HepG2 (cell line): Measurements from ENCODE around the gene GRIN2D. TPM values are rescaled to one million over a fixed set of nuclear protein-coding genes. Genes with fewer than 3 reads are reported as not detected.

Experiments
- ATAC-seq: fragments of 200-7000 bp; cut with Tn5 transposase; 3 replicates; pipeline ENCODE4 v1.9.1; 2020; ENCODE audit warnings: mild to moderate bottlenecking, moderate library complexity
- BruUV-seq: library from RNA; stranded (reverse); fragments of 400-500 nt; replicated peaks from 2 replicates; lab custom pipeline; 2021; lab: Mats Ljungman, UMichigan
- CTCF ChIA-PET: fragments of 300-600 bp; formaldehyde crosslinking; extraction: SDS; loops from one replicate; lab custom pipeline; 2021; ENCODE audit warnings: low total read pairs, inconsistent platforms, low intra/inter-chr PET ratio; lab: Yijun Ruan, JAX
- POLR2A ChIA-PET: fragments of 350-600 bp; sonication (Branson Sonifier 250); formaldehyde crosslinking; loops from one replicate; lab custom pipeline; 2020; ENCODE audit warnings: antibody characterized with exemption, inconsistent platforms; lab: Yijun Ruan, JAX
- DNase-seq: peaks from one replicate; pipeline ENCODE4 v3.0.0-alpha.2; 2015; ENCODE audit warnings: low spot score
- FAIRE-seq: peaks from 3 replicates; lab custom pipeline; 2011; peaks lifted over from hg19 to GRCh38; lab: Jason Lieb, UNC
- H2AFZ ChIP-seq: one replicate; pipeline ENCODE4 v1.6.1; 2011; ENCODE audit warnings: low read length, inconsistent platforms
- H3K27ac ChIP-seq: fragments of 300-600 bp; 3 replicates; pipeline ENCODE4 v1.8.0; 2011; ENCODE audit warnings: mixed run types, mild to moderate bottlenecking, mixed read lengths, low read length, inconsistent platforms; ENCODE audit not compliant: insufficient read depth; ENCODE audit errors: extremely low read length
- H3K27me3 ChIP-seq, 2 experiments: fragments of 200-600 bp in 1 of 2; 2 replicates in 1 of 2; 3 replicates in 1 of 2; pipeline versions ENCODE4 v1.6.0 to v1.8.0; 2011; ENCODE audit warnings: low read length in 2 of 2, mild to moderate bottlenecking in 2 of 2, moderate library complexity in 2 of 2, inconsistent platforms in 1 of 2; ENCODE audit not compliant: insufficient read depth in 2 of 2, control insufficient read depth in 1 of 2
- H3K36me3 ChIP-seq, 2 experiments: fragments of 200-600 bp in 1 of 2; replicated peaks in 1 of 2; 2 replicates in 1 of 2; 3 replicates in 1 of 2; pipeline versions ENCODE4 v1.5.1 to v1.8.0; 2011; ENCODE audit warnings: low read length in 2 of 2, inconsistent platforms in 1 of 2; ENCODE audit not compliant: insufficient read depth in 2 of 2, control insufficient read depth in 1 of 2
- H3K4me1 ChIP-seq: 2 replicates; pipeline ENCODE4 v1.5.1; 2012; ENCODE audit warnings: low read length, inconsistent platforms; ENCODE audit not compliant: insufficient read depth
- H3K4me2 ChIP-seq: 2 replicates; pipeline ENCODE4 v1.6.0; 2011; ENCODE audit warnings: low read depth, low read length, inconsistent platforms
- H3K4me3 ChIP-seq, 3 experiments: fragments of 200-600 bp in 1 of 3; sonication (generic), shearing (Covaris generic) in 1 of 3; replicated peaks in 1 of 3; 2 replicates each; pipeline ENCODE4 v1.5.1; 2011 to 2016; ENCODE audit warnings: low read length in 3 of 3, inconsistent platforms in 2 of 3, low read depth in 2 of 3, mild to moderate bottlenecking in 2 of 3, control low read depth in 1 of 3, mixed read lengths in 1 of 3; ENCODE audit not compliant: insufficient read depth in 1 of 3
- H3K79me2 ChIP-seq: one replicate; pipeline ENCODE4 v1.6.1; 2011; ENCODE audit warnings: low read length, inconsistent platforms; ENCODE audit not compliant: insufficient read depth
- H3K9ac ChIP-seq: 2 replicates; pipeline ENCODE4 v1.6.0; 2011; ENCODE audit warnings: mild to moderate bottlenecking, low read depth, low read length, inconsistent platforms; ENCODE audit not compliant: insufficient read depth
- H3K9me3 ChIP-seq: 2 replicates; pipeline ENCODE4 v1.5.1; 2012; ENCODE audit warnings: mild to moderate bottlenecking, low read length
- H4K20me1 ChIP-seq: 2 replicates; pipeline ENCODE4 v1.6.0; 2011; ENCODE audit warnings: inconsistent platforms, mild to moderate bottlenecking, low read length, moderate library complexity; ENCODE audit not compliant: insufficient read depth
- ATF7 ChIP-seq, 2 experiments: fragments of 450-650 bp in 1 of 2; sonication (generic) in 1 of 2; formaldehyde crosslinking in 1 of 2; IDR thresholded peaks; 2 replicates each; pipeline versions ENCODE4 v1.4.0 to v1.6.1; 2016 to 2020; ENCODE audit warnings: antibody characterized with exemption in 1 of 2, mild to moderate bottlenecking in 1 of 2, missing genetic modification reagents in 1 of 2
- BCL6 ChIP-seq: IDR thresholded peaks from 2 replicates; pipeline ENCODE4 v1.6.1; 2016; ENCODE audit warnings: missing genetic modification reagents, missing compliant biosample characterization
- CBX1 ChIP-seq: IDR thresholded peaks from one replicate; pipeline ENCODE4 v1.6.1; 2016; ENCODE audit warnings: antibody characterized with exemption, low read depth
- FOXA3 ChIP-seq: IDR thresholded peaks from 2 replicates; pipeline ENCODE4 v1.6.1; 2016; ENCODE audit warnings: missing genetic modification reagents, missing compliant biosample characterization
- MYC ChIP-seq: sonication (generic); formaldehyde crosslinking; IDR thresholded peaks from 2 replicates; pipeline ENCODE4 v1.9.0; 2021; ENCODE audit warnings: missing genetic modification reagents, borderline replicate concordance
- NCOR1 ChIP-seq: fragments of 200-600 bp; sonication (generic); IDR thresholded peaks from 2 replicates; pipeline ENCODE4 v1.7.0; 2017; ENCODE audit warnings: antibody characterized with exemption, low read length, borderline replicate concordance
- NFRKB ChIP-seq: fragments of 450-650 bp; IDR thresholded peaks from 2 replicates; pipeline ENCODE4 v1.6.1; 2017
- NR1H2 ChIP-seq: sonication (generic); formaldehyde crosslinking; IDR thresholded peaks from 2 replicates; pipeline ENCODE4 v1.8.1; 2022; ENCODE audit warnings: low read depth, missing genetic modification reagents, borderline replicate concordance
- RAD21 ChIP-seq: fragments of 450-650 bp; formaldehyde crosslinking; IDR thresholded peaks from 2 replicates; pipeline ENCODE4 v1.5.0; 2020; ENCODE audit warnings: mild to moderate bottlenecking
- RFX5 ChIP-seq: IDR thresholded peaks from 2 replicates; pipeline ENCODE4 v1.6.1; 2011; ENCODE audit warnings: low read depth, low read length, improper control_type of control experiment
- RXRA ChIP-seq: sonication (generic); formaldehyde crosslinking; IDR thresholded peaks from 2 replicates; pipeline ENCODE4 v1.5.1; 2020; ENCODE audit warnings: missing genetic modification reagents
- SAFB2 ChIP-seq: sonication (generic); formaldehyde crosslinking; IDR thresholded peaks from 2 replicates; pipeline ENCODE4 v1.5.1; 2020; ENCODE audit warnings: missing genetic modification reagents, low read depth, mild to moderate bottlenecking, borderline replicate concordance
- SMAD3 ChIP-seq: sonication (generic); formaldehyde crosslinking; IDR thresholded peaks from 2 replicates; pipeline ENCODE4 v1.4.0; 2020; ENCODE audit warnings: missing genetic modification reagents
- SMARCE1 ChIP-seq: fragments of 450-650 bp; IDR thresholded peaks from 2 replicates; pipeline ENCODE4 v1.6.1; 2017; ENCODE audit warnings: borderline replicate concordance
- SMYD3 ChIP-seq: sonication (generic); formaldehyde crosslinking; IDR thresholded peaks from 2 replicates; pipeline ENCODE4 v1.8.1; 2023; ENCODE audit warnings: mild to moderate bottlenecking, missing genetic modification reagents
- SP5 ChIP-seq: IDR thresholded peaks from 2 replicates; pipeline ENCODE4 v1.6.1; 2016; ENCODE audit warnings: low read depth, borderline replicate concordance
- SUZ12 ChIP-seq: fragments of 150-350 bp; IDR thresholded peaks from 2 replicates; pipeline ENCODE4 v1.6.1; 2014; ENCODE audit warnings: low read depth, low read length
- ZBTB3 ChIP-seq: sonication (generic); formaldehyde crosslinking; IDR thresholded peaks from 2 replicates; pipeline ENCODE4 v1.4.0; 2020; ENCODE audit warnings: low read depth, mild to moderate bottlenecking, moderate library complexity, missing genetic modification reagents, borderline replicate concordance
- ZBTB7B ChIP-seq: sonication (generic); formaldehyde crosslinking; IDR thresholded peaks from 2 replicates; pipeline ENCODE4 v1.4.0; 2020; ENCODE audit warnings: missing genetic modification reagents
- ZFY ChIP-seq: sonication (generic); formaldehyde crosslinking; IDR thresholded peaks from 2 replicates; pipeline ENCODE4 v1.4.0; 2020; ENCODE audit warnings: missing genetic modification reagents
- ZNF138 ChIP-seq: sonication (generic); formaldehyde crosslinking; IDR thresholded peaks from 2 replicates; pipeline ENCODE4 v1.5.0; 2020; ENCODE audit warnings: mild to moderate bottlenecking, low read depth, missing genetic modification reagents
- ZNF264 ChIP-seq: sonication (generic); formaldehyde crosslinking; IDR thresholded peaks from 2 replicates; pipeline ENCODE4 v1.4.0; 2020; ENCODE audit warnings: missing genetic modification reagents
- ZNF790 ChIP-seq: sonication (generic); formaldehyde crosslinking; IDR thresholded peaks from 2 replicates; pipeline ENCODE4 v1.8.0; 2022; ENCODE audit warnings: missing genetic modification reagents, mild to moderate bottlenecking, borderline replicate concordance
- WGBS: methylation state at CpG from one replicate; pipeline ENCODE4 v1.1.6; 2017; ENCODE audit warnings: low lambda C conversion rate; 5-methylcytosine and 5-hydroxymethylcytosine counted together
- in situ Hi-C: cut with HindIII; loops from 2 replicates; pipeline ENCODE4 v1.10.0; 2017; ENCODE audit warnings: low pct_unique_long_range_greater_than_20kb; ENCODE audit not compliant: extremely low pct_ligation_motif_present
- intact Hi-C: fragments of 100-400 bp; cut with micrococcal nuclease; formaldehyde crosslinking; loops from one replicate; pipeline ENCODE4 v1.10.0; 2022; ENCODE audit not compliant: unreplicated experiment
- polyA plus RNA-seq, 8 experiments: library from polyadenylated mRNA; depleted of rRNA in 3 of 8; stranded (reverse) in 7 of 8; unstranded in 1 of 8; fragments of >200 nt; fragmentation: Illumina TruSeq in 4 of 8; extraction: Trizol in 4 of 8; gene quantifications; 2 replicates each; pipeline versions ENCODE4 v1.2.1 to v1.2.3, GENCODE V29; 2011 to 2016; ENCODE audit warnings: low read depth in 4 of 8, missing spikeins in 1 of 8, mixed read lengths in 1 of 8; ENCODE audit not compliant: insufficient read depth in 1 of 8
- total RNA-seq, 5 experiments: library from RNA; depleted of rRNA; stranded (reverse); fragments of >200 nt; fragmentation: Illumina TruSeq; extraction: Trizol; gene quantifications; 2 replicates each; pipeline ENCODE4 v1.2.3, GENCODE V29; 2016; ENCODE audit warnings: low read depth in 1 of 5
- TF ChIP-seq, protein P1 (sequence below): sonication (generic); formaldehyde crosslinking; conservative IDR thresholded peaks from 2 replicates; pipeline ENCODE4 v1.4.0; 2020; ENCODE audit warnings: missing genetic modification reagents
- TF ChIP-seq, protein P2 (sequence below): sonication (generic); formaldehyde crosslinking; IDR thresholded peaks from 2 replicates; pipeline ENCODE4 v1.4.0; 2020; ENCODE audit warnings: missing genetic modification reagents

Gene GRIN2D
- total and polyA plus RNA-seq, 2 of the 13 experiments (the other 11 are each of a cell fraction or from before 2014, with no cell fraction given) = 0.02 to 0.13 TPM

DNA sequence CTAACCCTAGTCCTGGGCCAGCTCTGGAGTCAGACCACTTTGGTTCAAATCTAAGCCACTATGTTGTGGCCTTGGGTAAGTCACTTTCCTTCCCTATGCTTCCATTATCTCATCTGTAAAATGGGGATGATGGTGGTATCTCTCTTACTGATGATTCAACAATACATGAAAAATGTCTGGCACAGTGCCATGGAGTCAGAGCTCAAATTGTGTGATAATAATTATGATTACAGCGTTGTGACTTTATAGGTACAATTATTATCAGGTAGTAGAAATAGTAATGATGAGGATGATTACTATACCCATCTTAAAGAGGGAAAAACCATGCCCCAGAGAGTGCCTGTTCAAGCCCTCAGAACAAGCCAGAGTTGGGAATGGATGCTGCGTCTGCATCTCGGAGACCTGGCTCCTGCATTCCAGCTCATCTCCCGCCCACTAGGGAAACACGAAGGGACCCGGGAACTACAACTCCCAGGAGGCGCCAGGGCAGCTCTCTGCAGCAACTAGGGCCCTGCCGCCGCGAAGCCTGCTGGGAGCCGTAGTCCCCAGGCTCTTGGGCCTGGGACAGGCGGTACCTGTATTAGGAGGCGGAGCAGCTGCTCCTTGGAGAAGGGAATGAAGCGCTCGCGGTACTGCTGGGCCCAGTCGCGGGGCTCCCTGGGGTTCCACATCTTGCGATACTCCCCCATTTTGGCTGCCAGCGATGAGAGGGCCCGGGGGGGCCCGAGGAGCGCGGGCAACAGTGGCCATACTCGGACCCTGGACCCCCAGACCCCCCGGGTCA lies 30.6 kb upstream of the GRIN2D start:
- in situ Hi-C loops = no loop called here
- 13% methylated on average over 7 of the region's 26 CpGs for WGBS
- no peaks in the 10 kb centered on the region for H4K20me1 ChIP-seq
- peak overlapping the region; percentile 96 for H3K9ac ChIP-seq
- H2AFZ ChIP-seq = no peak overlapping the region
- peak overlapping the region; percentile 99 for H3K4me2 ChIP-seq
- peaks cover 35% of the 10 kb centered on the region for H3K4me1 ChIP-seq
- peaks cover 0 to 2% of the 10 kb centered on the region in 2 experiments; a peak in 1 of 5 replicates for H3K36me3 ChIP-seq
- H3K27me3 ChIP-seq = no peaks in the 10 kb centered on the region
- H3K27ac ChIP-seq = peak overlapping the region; percentile 96
- intact Hi-C loops = no loop called here
- H3K79me2 ChIP-seq = no peaks in the 10 kb centered on the region
- no peaks in the 10 kb centered on the region for H3K9me3 ChIP-seq
- DNase-seq (peak; percentile 94), FAIRE-seq (peak; percentile 80), ATAC-seq (peak; percentile 96)
- H3K4me3 ChIP-seq = peak overlapping the region; percentile 47 to 86 (median 71)
- no TSS peak for BruUV-seq
- ChIA-PET POLR2A (interaction anchor here (0.6 to 2.7 kb wide), 12 partner anchors 8 to 256 kb away, joined by 3 to 107 read pairs (median 7); partner anchors contain the start of genes GRWD1, KDELR1, RPL18 and SPHK2), CTCF (interaction anchor here (1.4 kb wide), 1 partner anchor 13 kb away, joined by 4 read pairs; no protein-coding TSS in a partner anchor)
- TF ChIP-seq ZBTB7B (CRISPR knock-in tag) = peak; percentile 64; the same call in 1 of the 2 replicates
- 0 out of 2 replicates have a peak, but pooled peaks have one; percentile 17 for TF ChIP-seq RXRA (CRISPR knock-in tag)
- TF ChIP-seq RFX5 = no peak
- TF ChIP-seq, protein P1, sequence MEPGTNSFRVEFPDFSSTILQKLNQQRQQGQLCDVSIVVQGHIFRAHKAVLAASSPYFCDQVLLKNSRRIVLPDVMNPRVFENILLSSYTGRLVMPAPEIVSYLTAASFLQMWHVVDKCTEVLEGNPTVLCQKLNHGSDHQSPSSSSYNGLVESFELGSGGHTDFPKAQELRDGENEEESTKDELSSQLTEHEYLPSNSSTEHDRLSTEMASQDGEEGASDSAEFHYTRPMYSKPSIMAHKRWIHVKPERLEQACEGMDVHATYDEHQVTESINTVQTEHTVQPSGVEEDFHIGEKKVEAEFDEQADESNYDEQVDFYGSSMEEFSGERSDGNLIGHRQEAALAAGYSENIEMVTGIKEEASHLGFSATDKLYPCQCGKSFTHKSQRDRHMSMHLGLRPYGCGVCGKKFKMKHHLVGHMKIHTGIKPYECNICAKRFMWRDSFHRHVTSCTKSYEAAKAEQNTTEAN (CRISPR knock-in tag) = no peak
- TF ChIP-seq SP5 = peak; percentile 82
- no peak for TF ChIP-seq ZNF138
- peak; percentile 85 for TF ChIP-seq ZFY (CRISPR knock-in tag)
- TF ChIP-seq NFRKB = no peak
- TF ChIP-seq ZNF264 (CRISPR knock-in tag) = no peak
- no peak for TF ChIP-seq SAFB2 (CRISPR knock-in tag)
- peak; percentile 35 for TF ChIP-seq CBX1
- no peak for TF ChIP-seq SMAD3 (CRISPR knock-in tag)
- TF ChIP-seq ZNF790 (CRISPR knock-in tag) = no peak
- no peak for TF ChIP-seq BCL6 (CRISPR knock-in tag)
- TF ChIP-seq SMARCE1 = no peak
- TF ChIP-seq FOXA3 (CRISPR knock-in tag) = no peak
- TF ChIP-seq ZBTB3 = peak; percentile 51; the same call in 1 of the 2 replicates
- peak; percentile 34; the same call in 1 of the 2 replicates for TF ChIP-seq NR1H2 (CRISPR knock-in tag)
- no peak for TF ChIP-seq RAD21 (CRISPR knock-in tag)
- peak; percentile 100 for TF ChIP-seq SUZ12
- TF ChIP-seq NCOR1 = no peak
- no peak for TF ChIP-seq ATF7 (IDR thresholded peaks at IDR 0.05)
- no peak for TF ChIP-seq ATF7 (CRISPR knock-in tag; IDR thresholded peaks at IDR 0.05)
- TF ChIP-seq, protein P2, sequence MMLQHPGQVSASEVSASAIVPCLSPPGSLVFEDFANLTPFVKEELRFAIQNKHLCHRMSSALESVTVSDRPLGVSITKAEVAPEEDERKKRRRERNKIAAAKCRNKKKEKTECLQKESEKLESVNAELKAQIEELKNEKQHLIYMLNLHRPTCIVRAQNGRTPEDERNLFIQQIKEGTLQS = no peak
- no peak for TF ChIP-seq SMYD3 (CRISPR knock-in tag)
- no peak; the same call in 1 of the 2 replicates for TF ChIP-seq MYC
